Right lobe of liver (tissue), 6 donors: ENCODE results near the gene ATOX1. TPM values are rescaled to one million over a fixed set of nuclear protein-coding genes. Genes with fewer than 3 reads are reported as not detected.
A peak's percentile ranks its signal among the peaks of the same experiment; 100 is the strongest.

Source experiments
- ATAC-seq, 4 donors: fragments of 200-7000 bp; cut with Tn5 transposase; one replicate each; pipeline ENCODE4 v1.9.1; 2020; ENCODE audit warnings: mild to moderate bottlenecking in 4 of 4, moderate library complexity in 4 of 4
- DNase-seq, 3 donors: peaks; one replicate each; pipeline ENCODE4 v3.0.0-alpha.2; 2020
- H3K27ac ChIP-seq, 3 donors: fragments of 200-600 bp; one replicate each; pipeline ENCODE4 v1.8.0; 2022
- H3K27me3 ChIP-seq, 2 donors: fragments of 200-600 bp; one replicate each; pipeline ENCODE4 v1.8.0; 2022
- H3K36me3 ChIP-seq, 4 donors: fragments of 200-600 bp; sonication (generic) in 1 of 4; one replicate each; pipeline versions ENCODE4 v1.5.1 to v1.8.0; 2017 to 2022; ENCODE audit warnings: control low read depth in 1 of 4
- H3K4me1 ChIP-seq, 4 donors: fragments of 200-600 bp; sonication (generic) in 1 of 4; one replicate each; pipeline versions ENCODE4 v1.5.1 to v1.8.0; 2017 to 2022; ENCODE audit warnings: control low read depth in 1 of 4
- H3K4me3 ChIP-seq, 3 donors: fragments of 200-600 bp; one replicate each; pipeline ENCODE4 v1.8.0; 2022
- H3K9me3 ChIP-seq, 4 donors: fragments of 200-600 bp; sonication (generic) in 1 of 4; one replicate each; pipeline versions ENCODE4 v1.5.1 to v1.8.0; 2017 to 2022; ENCODE audit warnings: control low read depth in 1 of 4
- POLR2A ChIP-seq: fragments of 450-650 bp; IDR thresholded peaks from one replicate; pipeline ENCODE4 v1.6.1; 2017; ENCODE audit warnings: antibody characterized with exemption, mild to moderate bottlenecking
- WGBS: methylation state at CpG from one replicate; pipeline ENCODE4 v1.1.6; 2018; ENCODE audit warnings: low coverage, low lambda C conversion rate; ENCODE audit not compliant: insufficient coverage; ENCODE audit errors: missing lambda C conversion rate; 5-methylcytosine and 5-hydroxymethylcytosine counted together
- intact Hi-C, 2 donors: fragments of 100-400 bp; cut with DNase I; formaldehyde crosslinking; loops; one replicate each; pipeline versions ENCODE4 v1.11.2 to v1.14.1; 2022
- total RNA-seq, 6 experiments: library from RNA; depleted of rRNA in 2 of 6; stranded (reverse); fragments of >200 nt in 2 of 6; fragmentation: NEBNext Ultra II Directional in 3 of 6; extraction: Animal tissue kit (Norgen Biotek cat#: 25700) in 3 of 6; gene quantifications; one replicate each; pipeline versions ENCODE4 v1.1.0 to v1.2.4, GENCODE V29; 2016 to 2023
- TF ChIP-seq, protein P1 (sequence below), 4 donors: fragments of 200-600 bp in 3 of 4; fragments of 450-650 bp in 1 of 4; IDR thresholded peaks; one replicate each; pipeline versions ENCODE4 v1.5.1 to v1.8.0; 2016 to 2022; ENCODE audit warnings: antibody characterized with exemption in 4 of 4, mild to moderate bottlenecking in 2 of 4
- donor health status: DM: no; HTN: yes; CAD: no.
- donor health status: DM: no; HTN: no; CAD: no.
- donor health status: DM: no; HTN: no; CAD: no.
- donor health status: DM: no; HTN: yes; CAD: no.
- donor health status: DM: no; HTN: yes; CAD: no.

Gene ATOX1
- total RNA-seq, 6 experiments from 2014 or later: 83.1 to 177 (median 96.7) TPM

- WGBS: 60% methylated on average over 2 of the region's 4 CpGs
- no peak overlapping the region for H3K4me3 ChIP-seq
- no peak for ATAC-seq
- no peak overlapping the region for H3K27ac ChIP-seq
- TF ChIP-seq, protein P1, sequence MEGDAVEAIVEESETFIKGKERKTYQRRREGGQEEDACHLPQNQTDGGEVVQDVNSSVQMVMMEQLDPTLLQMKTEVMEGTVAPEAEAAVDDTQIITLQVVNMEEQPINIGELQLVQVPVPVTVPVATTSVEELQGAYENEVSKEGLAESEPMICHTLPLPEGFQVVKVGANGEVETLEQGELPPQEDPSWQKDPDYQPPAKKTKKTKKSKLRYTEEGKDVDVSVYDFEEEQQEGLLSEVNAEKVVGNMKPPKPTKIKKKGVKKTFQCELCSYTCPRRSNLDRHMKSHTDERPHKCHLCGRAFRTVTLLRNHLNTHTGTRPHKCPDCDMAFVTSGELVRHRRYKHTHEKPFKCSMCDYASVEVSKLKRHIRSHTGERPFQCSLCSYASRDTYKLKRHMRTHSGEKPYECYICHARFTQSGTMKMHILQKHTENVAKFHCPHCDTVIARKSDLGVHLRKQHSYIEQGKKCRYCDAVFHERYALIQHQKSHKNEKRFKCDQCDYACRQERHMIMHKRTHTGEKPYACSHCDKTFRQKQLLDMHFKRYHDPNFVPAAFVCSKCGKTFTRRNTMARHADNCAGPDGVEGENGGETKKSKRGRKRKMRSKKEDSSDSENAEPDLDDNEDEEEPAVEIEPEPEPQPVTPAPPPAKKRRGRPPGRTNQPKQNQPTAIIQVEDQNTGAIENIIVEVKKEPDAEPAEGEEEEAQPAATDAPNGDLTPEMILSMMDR (IDR thresholded peaks at IDR 0.05): no peak
- TF ChIP-seq POLR2A: no peak
- no peaks in the 10 kb centered on the region for H3K27me3 ChIP-seq
- H3K4me1 ChIP-seq: peaks cover 0 to 45% (median 3%) of the 10 kb centered on the region in 4 donors
- H3K9me3 ChIP-seq: no peaks in the 10 kb centered on the region
- intact Hi-C loops: no loop called here
- peaks cover 0 to 2% (median under 1%) of the 10 kb centered on the region in 4 donors for H3K36me3 ChIP-seq
- no peak for DNase-seq
Observed at GRCh38 chr5:151751091-151751490, 7.3 kb downstream of the ATOX1 start.

DNA sequence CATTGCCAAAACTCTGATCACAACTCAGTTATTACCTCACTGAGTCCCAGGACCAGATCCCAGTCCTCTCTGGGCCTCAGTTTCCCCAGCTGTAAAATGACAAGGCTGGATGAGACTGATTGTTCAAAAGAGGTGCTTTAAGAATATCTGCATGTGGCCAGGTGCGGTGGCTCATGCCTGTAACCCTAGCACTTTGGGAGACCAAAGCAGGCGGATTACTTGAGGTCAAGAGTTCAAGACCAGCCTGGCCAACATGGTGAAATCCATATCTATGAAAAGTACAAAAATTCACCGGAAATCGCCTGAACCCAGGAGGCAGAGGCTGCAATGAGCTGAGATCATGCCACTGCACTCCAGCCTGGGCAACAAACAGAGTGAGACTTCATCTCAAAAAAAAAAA, 8.3 kb downstream of the ATOX1 start:
- TF ChIP-seq, protein P1 (IDR thresholded peaks at IDR 0.05): no peak
- TF ChIP-seq POLR2A: no peak
- Histone ChIP-seq H3K36me3 (peaks cover 0 to 6% (median 3%) of the 10 kb centered on the region in 4 donors), H3K9me3 (no peaks in the 10 kb centered on the region), H3K27ac (no peak overlapping the region), H3K4me1 (peaks cover 0 to 40% (median 2%) of the 10 kb centered on the region in 4 donors), H3K27me3 (no peaks in the 10 kb centered on the region), H3K4me3 (no peak overlapping the region)
- no peak for ATAC-seq
- intact Hi-C loops: no loop called here
- WGBS: 37% methylated on average over 4 of the region's 4 CpGs
- no peak for DNase-seq

GRCh38 chr5:151745071-151745705, 13.2 kb downstream of the ATOX1 start:
- Histone ChIP-seq H3K4me1 (peaks cover 0 to 13% (median 2%) of the 10 kb centered on the region in 4 donors), H3K9me3 (no peaks in the 10 kb centered on the region), H3K27ac (peak overlapping the region; percentile 9 to 89 (median 66)), H3K27me3 (no peaks in the 10 kb centered on the region), H3K36me3 (peaks cover 0 to 13% (median 3%) of the 10 kb centered on the region in 4 donors), H3K4me3 (no peak overlapping the region)
- WGBS: 18% methylated on average over 6 of the region's 7 CpGs
- DNase-seq (peak; percentile 83 to 91 (median 83)), ATAC-seq (peak; percentile 79 to 88 (median 87))
- intact Hi-C loops: loop anchor here in 1 of 2 donors (10.0 kb wide), 1 partner anchor 90 kb away; no protein-coding TSS in a partner anchor
- TF ChIP-seq, protein P1 (IDR thresholded peaks at IDR 0.05): no peak
- TF ChIP-seq POLR2A: peak; percentile 17

DNA sequence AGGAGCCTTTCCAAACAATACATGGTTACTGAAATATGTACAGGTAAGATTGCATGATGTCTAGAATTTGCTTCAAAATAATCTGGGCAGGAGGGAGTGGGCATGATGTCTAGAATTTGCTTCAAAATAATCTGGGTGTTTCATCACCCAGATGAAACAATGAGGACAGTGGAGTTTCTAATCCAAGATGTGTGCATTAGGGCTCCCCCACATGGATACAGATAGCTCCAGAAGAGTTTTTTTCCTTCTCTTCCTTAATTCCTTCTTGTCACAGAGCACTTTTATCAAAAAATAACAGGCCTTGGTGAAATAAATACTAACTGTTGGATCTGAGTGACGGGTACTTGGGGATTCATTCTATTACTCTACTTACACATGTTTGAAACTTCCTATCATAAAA, 14.9 kb downstream of the ATOX1 start:
- ATAC-seq (no peak), DNase-seq (no peak)
- Histone ChIP-seq H3K4me1 (peaks cover 0 to 8% (median 0%) of the 10 kb centered on the region in 4 donors), H3K27ac (no peak overlapping the region), H3K4me3 (no peak overlapping the region), H3K27me3 (no peaks in the 10 kb centered on the region), H3K36me3 (peaks cover 0 to 13% (median 3%) of the 10 kb centered on the region in 4 donors), H3K9me3 (no peaks in the 10 kb centered on the region)
- WGBS: 100% methylated on average over 1 of the region's 1 CpG
- intact Hi-C loops: loop anchor here in 1 of 2 donors (10.0 kb wide), 1 partner anchor 89 kb away; no protein-coding TSS in a partner anchor
- TF ChIP-seq, protein P1 (IDR thresholded peaks at IDR 0.05): no peak
- TF ChIP-seq POLR2A: no peak
